ENCODE measurements around the gene AGBL4. TPM values are rescaled to one million over a fixed set of nuclear protein-coding genes. Genes with fewer than 3 reads are reported as not detected.

AGBL4 gene
- total RNA-seq, 1 experiment from 2014 or later: not detected

GRCh38 chr1:48581270-48581669, 1442.5 kb downstream of the AGBL4 start:
- no peaks in the 10 kb centered on the region for H3K79me2 ChIP-seq (ENCODE audit: insufficient read depth, low read length)
- ChIA-PET RAD21 (ENCODE audit: low non-redundant PET in 1 of 2, low total read pairs in 2 of 2, uncharacterized antibody in 2 of 2, unreplicated experiment in 2 of 2) (no interaction called here), CTCF (no interaction called here), POLR2A (no interaction called here)
- no peak overlapping the region for H3K4me3 ChIP-seq (replicated peaks in 1 of 2; ENCODE audit: low read depth in 1 of 2, low read length in 2 of 2)
- H3K27me3 ChIP-seq (ENCODE audit: insufficient read depth, low read length): peaks cover 51% of the 10 kb centered on the region
- ATAC-seq (no peak), DNase-seq (ENCODE audit: low read depth, low spot score) (no peak)
- BruUV-seq (replicated peaks): no TSS peak
- H3K27ac ChIP-seq (ENCODE audit: low read depth, low read length): no peak overlapping the region
- TF ChIP-seq CBX3 (IDR thresholded peaks at IDR 0.05; ENCODE audit: low read depth) (no peak), ZBTB33 (IDR thresholded peaks at IDR 0.05; ENCODE audit: extremely low read depth, insufficient replicate concordance, low read length) (no peak), JUND (IDR thresholded peaks at IDR 0.05) (no peak), YY1 (IDR thresholded peaks at IDR 0.05; ENCODE audit: extremely low read depth, insufficient replicate concordance, low read depth, low read length) (no peak), SIN3A (IDR thresholded peaks at IDR 0.05; ENCODE audit: low read depth) (no peak), EZH2 (IDR thresholded peaks at IDR 0.05) (no peak), ELF1 (IDR thresholded peaks at IDR 0.05; ENCODE audit: borderline replicate concordance, low read depth) (no peak), SP1 (IDR thresholded peaks at IDR 0.05; ENCODE audit: low read depth) (no peak), CEBPB (IDR thresholded peaks at IDR 0.05; ENCODE audit: low read depth) (no peak), FOSL1 (IDR thresholded peaks at IDR 0.05; ENCODE audit: low read depth) (no peak), EZH2phosphoT487 (IDR thresholded peaks at IDR 0.05; ENCODE audit: borderline replicate concordance) (no peak), ZFX (IDR thresholded peaks at IDR 0.05) (no peak), TCF7L2 (IDR thresholded peaks at IDR 0.05; ENCODE audit: borderline replicate concordance, extremely low read depth, insufficient read depth, insufficient read length) (no peak), EGR1 (IDR thresholded peaks at IDR 0.05; ENCODE audit: low read depth) (no peak)
- TF ChIP-seq, protein P1, sequence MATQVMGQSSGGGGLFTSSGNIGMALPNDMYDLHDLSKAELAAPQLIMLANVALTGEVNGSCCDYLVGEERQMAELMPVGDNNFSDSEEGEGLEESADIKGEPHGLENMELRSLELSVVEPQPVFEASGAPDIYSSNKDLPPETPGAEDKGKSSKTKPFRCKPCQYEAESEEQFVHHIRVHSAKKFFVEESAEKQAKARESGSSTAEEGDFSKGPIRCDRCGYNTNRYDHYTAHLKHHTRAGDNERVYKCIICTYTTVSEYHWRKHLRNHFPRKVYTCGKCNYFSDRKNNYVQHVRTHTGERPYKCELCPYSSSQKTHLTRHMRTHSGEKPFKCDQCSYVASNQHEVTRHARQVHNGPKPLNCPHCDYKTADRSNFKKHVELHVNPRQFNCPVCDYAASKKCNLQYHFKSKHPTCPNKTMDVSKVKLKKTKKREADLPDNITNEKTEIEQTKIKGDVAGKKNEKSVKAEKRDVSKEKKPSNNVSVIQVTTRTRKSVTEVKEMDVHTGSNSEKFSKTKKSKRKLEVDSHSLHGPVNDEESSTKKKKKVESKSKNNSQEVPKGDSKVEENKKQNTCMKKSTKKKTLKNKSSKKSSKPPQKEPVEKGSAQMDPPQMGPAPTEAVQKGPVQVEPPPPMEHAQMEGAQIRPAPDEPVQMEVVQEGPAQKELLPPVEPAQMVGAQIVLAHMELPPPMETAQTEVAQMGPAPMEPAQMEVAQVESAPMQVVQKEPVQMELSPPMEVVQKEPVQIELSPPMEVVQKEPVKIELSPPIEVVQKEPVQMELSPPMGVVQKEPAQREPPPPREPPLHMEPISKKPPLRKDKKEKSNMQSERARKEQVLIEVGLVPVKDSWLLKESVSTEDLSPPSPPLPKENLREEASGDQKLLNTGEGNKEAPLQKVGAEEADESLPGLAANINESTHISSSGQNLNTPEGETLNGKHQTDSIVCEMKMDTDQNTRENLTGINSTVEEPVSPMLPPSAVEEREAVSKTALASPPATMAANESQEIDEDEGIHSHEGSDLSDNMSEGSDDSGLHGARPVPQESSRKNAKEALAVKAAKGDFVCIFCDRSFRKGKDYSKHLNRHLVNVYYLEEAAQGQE (IDR thresholded peaks at IDR 0.05; ENCODE audit: low read depth): no peak
- TF ChIP-seq, protein P2, sequence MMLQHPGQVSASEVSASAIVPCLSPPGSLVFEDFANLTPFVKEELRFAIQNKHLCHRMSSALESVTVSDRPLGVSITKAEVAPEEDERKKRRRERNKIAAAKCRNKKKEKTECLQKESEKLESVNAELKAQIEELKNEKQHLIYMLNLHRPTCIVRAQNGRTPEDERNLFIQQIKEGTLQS (IDR thresholded peaks at IDR 0.05): no peak
- TF ChIP-seq, protein P3, sequence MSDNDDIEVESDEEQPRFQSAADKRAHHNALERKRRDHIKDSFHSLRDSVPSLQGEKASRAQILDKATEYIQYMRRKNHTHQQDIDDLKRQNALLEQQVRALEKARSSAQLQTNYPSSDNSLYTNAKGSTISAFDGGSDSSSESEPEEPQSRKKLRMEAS (IDR thresholded peaks at IDR 0.05): no peak
- no peaks in the 10 kb centered on the region for H3K9me3 ChIP-seq (ENCODE audit: control insufficient read depth in 1 of 2, insufficient read depth in 1 of 2, low read depth in 1 of 2, low read length in 2 of 2)
- H3K4me2 ChIP-seq (ENCODE audit: low read length): no peak overlapping the region
- H3K4me1 ChIP-seq (ENCODE audit: control insufficient read depth in 1 of 2, insufficient read depth in 2 of 2, low read length in 2 of 2): no peaks in the 10 kb centered on the region
- no peak overlapping the region for H2AFZ ChIP-seq (ENCODE audit: low read depth, low read length, poor library complexity, severe bottlenecking)
- no peaks in the 10 kb centered on the region for H3K36me3 ChIP-seq (ENCODE audit: control insufficient read depth in 1 of 2, insufficient read depth in 2 of 2, low read length in 2 of 2)
- H4K20me1 ChIP-seq (ENCODE audit: insufficient read depth): no peaks in the 10 kb centered on the region
- H3K9ac ChIP-seq (ENCODE audit: low read length): no peak overlapping the region
- intact Hi-C loops (cut with micrococcal nuclease): no loop called here
- H3K9me2 ChIP-seq (ENCODE audit: insufficient read depth): no peaks in the 10 kb centered on the region

Data from HCT116 (cell line).